Tongue (tissue), 2 donors: ENCODE results near the gene ASF1B. TPM values are rescaled to one million over a fixed set of nuclear protein-coding genes. Genes with fewer than 3 reads are reported as not detected.

Experiments used
- DNase-seq: peaks from one replicate; pipeline ENCODE4 v3.0.0-alpha.2; 2015
- total RNA-seq: library from RNA; depleted of rRNA; stranded (reverse); fragments of >200 nt; gene quantifications from one replicate; pipeline ENCODE4 v1.2.3, GENCODE V29; 2014

ASF1B gene
- total RNA-seq, 1 donor from 2014 or later = 6.7 TPM

DNA sequence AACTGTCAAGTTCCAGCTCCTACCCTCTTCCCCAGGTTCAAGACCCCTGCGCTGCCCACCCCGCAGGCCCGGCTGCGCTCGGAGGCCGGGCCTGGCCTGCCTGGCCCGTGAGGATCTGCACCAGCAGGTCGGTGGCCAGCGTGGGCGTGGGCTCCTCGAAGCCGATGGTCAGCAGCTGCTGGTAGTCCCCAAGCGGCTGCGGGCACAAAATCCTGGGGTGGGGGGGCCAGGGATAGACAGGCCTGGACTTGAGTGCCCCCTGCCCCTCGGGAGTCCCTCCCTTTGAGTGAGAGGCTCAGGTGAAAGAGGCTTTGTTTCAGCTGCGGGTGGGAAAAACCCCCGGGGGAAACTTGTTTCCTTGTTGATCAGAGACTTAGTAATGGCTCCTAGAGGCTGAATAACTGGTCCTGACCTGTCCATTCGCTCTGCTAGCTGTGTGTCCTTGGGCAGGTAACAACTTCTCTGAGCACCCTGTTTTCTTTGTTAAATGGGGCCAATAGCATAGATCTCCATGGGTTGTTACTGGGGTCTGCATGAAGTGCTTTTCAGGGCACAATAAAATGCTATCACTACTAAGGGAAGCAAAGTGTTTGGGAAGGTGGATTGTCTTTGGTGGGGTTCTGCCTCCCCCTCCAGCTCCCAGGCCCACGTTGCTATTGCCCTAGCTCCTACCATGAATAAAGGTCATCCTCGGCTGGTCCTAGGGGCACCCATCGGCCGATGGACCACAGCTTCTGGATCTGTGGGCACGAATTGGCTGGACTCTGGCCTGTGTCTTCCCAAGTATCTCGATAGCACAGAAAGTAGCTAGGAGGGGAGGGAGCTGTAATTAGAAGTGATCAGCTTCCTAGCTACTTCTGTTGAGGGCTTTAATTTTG is 54.4 kb downstream of the ASF1B start:
- DNase-seq = no peak

GRCh38 chr19:14080887-14081796 is 55.2 kb downstream of the ASF1B start:
- DNase-seq = peak; percentile 100

- DNase-seq = no peak
These were observed 58.0 kb downstream of the ASF1B start for GRCh38 chr19:14078411-14078810.

DNA sequence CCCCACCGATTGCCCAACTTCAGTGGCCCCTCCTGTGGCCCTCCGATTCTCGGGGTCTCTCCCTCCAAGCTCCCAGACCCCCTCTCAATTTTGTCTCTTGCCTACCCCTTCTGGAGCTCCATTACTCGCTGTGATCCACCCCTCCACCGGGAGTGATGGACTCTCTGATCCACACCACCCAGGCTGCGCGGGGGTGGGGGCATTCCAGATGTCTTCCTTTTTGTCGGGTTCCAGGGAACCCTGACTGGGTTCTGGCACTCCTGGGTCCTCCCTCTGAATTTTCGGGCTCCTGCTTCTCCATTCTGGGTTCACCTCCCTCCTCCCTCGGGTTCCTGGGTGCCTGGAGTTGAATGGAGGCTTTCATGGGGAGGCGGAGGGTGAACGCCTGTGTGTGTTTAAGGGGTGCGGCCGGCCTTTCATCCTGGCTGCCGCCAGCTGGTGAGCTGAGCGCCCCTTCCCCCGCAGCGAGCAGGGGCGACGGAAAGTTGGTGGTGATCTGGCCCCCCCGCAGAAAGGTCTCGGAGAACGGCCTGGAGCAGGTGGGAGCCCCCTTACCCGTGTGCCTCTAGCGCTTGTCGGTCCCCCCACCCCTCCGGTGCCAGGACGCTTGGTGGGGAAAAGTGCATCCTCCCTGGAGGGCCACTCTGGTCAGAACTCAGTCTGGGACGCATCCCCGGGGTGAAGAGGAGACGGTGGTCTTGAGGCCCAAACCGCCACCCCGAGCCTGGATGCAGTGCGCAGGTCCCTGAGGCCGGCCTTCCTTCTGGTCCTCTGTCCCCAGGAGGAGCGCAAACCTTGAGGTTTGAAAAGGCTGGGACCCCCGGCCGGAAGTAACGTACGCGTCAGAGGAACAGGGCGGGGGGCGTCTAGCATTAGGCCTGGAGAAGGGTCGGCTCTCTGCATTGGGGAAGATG is 62.2 kb downstream of the ASF1B start:
- peak; percentile 44 for DNase-seq

GRCh38 chr19:14073261-14073924 is 63.0 kb downstream of the ASF1B start:
- peak; percentile 79 for DNase-seq

- no peak for DNase-seq
These were observed 63.7 kb downstream of the ASF1B start, which contains the start of gene MISP3 for GRCh38 chr19:14072535-14073260. Gene MISP3 (plus strand): TSS chr19:14072786. CDS start chr19:14073310, 524 bp downstream.

- DNase-seq = no peak
These were observed 65.9 kb downstream of the ASF1B start for GRCh38 chr19:14070268-14071050.

Other genes starting within 250 kb of the ASF1B start
- gene BRME1, start 230.5 kb downstream of the ASF1B start, total RNA-seq = 3.1 TPM
- gene CC2D1A, start 230.4 kb downstream of the ASF1B start, total RNA-seq = 11.9 TPM
- 1.5 TPM for gene PODNL1, start 198.2 kb downstream of the ASF1B start, total RNA-seq
- gene DCAF15, start 184.1 kb downstream of the ASF1B start, total RNA-seq = 12.3 TPM
- gene RFX1, start 130.3 kb downstream of the ASF1B start, total RNA-seq = 4.3 TPM
- gene RLN3, start 108.4 kb downstream of the ASF1B start, total RNA-seq = not detected
- gene IL27RA, start 104.8 kb downstream of the ASF1B start, total RNA-seq = 4.3 TPM
- 0.21 TPM for gene PALM3, start 74.5 kb downstream of the ASF1B start, total RNA-seq
- 1.5 TPM for gene MISP3, start 63.8 kb downstream of the ASF1B start, total RNA-seq
- not detected for gene C19orf67, start 50.8 kb downstream of the ASF1B start, total RNA-seq
- gene SAMD1, start 45.8 kb downstream of the ASF1B start, total RNA-seq = 24.7 TPM
- gene PRKACA, start 18.8 kb downstream of the ASF1B start, total RNA-seq = 209 TPM
- 18.2 TPM for gene ADGRL1, start 69.6 kb upstream of the ASF1B start, total RNA-seq
- gene ADGRE5, start 244.9 kb upstream of the ASF1B start, total RNA-seq = 32.5 TPM